HG03442 (cell line): ENCODE results near the gene TRIM31.

Source experiments
- ATAC-seq: cut with Tn5 transposase; IDR thresholded peaks from one replicate; pipeline ENCODE4 v1.9.1; 2021; ENCODE audit warnings: mild to moderate bottlenecking, moderate library complexity; ENCODE audit not compliant: unreplicated experiment

The TRIM31 gene

GRCh38 chr6:30113003-30113759, at the start of gene TRIM31:
TRIM31 (minus strand) TSS chr6:30113090; CDS start chr6:30112805, 285 bp downstream.
- no peak for ATAC-seq

- ATAC-seq: no peak
Measured at GRCh38 chr6:30162265-30163089, 49.6 kb upstream of the TRIM31 start.

- ATAC-seq: no peak
Measured at GRCh38 chr6:30160785-30161531, 48.1 kb upstream of the TRIM31 start, which contains the start of gene TRIM10. TRIM10 (minus strand) TSS chr6:30161211; CDS start chr6:30160858, 353 bp downstream.

GRCh38 chr6:30160008-30160784, 47.3 kb upstream of the TRIM31 start:
- ATAC-seq: no peak

- no peak for ATAC-seq
Measured at GRCh38 chr6:30158475-30159040, 45.7 kb upstream of the TRIM31 start.

- ATAC-seq: no peak
Measured at GRCh38 chr6:30157999-30158398, 45.1 kb upstream of the TRIM31 start.

- ATAC-seq: no peak
Measured at GRCh38 chr6:30157581-30157980, 44.7 kb upstream of the TRIM31 start.

- no peak for ATAC-seq
Measured at GRCh38 chr6:30156774-30157173, 43.9 kb upstream of the TRIM31 start.

- no peak for ATAC-seq
Measured at GRCh38 chr6:30156262-30156599, 43.3 kb upstream of the TRIM31 start.

- no peak for ATAC-seq
Measured at GRCh38 chr6:30155520-30156261, 42.8 kb upstream of the TRIM31 start.

GRCh38 chr6:30154709-30155519, 42.0 kb upstream of the TRIM31 start:
- no peak for ATAC-seq

- no peak for ATAC-seq
Measured at GRCh38 chr6:30154061-30154460, 41.2 kb upstream of the TRIM31 start.

- no peak for ATAC-seq
Measured at GRCh38 chr6:30152910-30153610, 40.2 kb upstream of the TRIM31 start.

- ATAC-seq: no peak
Measured at GRCh38 chr6:30152016-30152673, 39.3 kb upstream of the TRIM31 start.

- ATAC-seq: no peak
Measured at GRCh38 chr6:30151580-30151979, 38.7 kb upstream of the TRIM31 start.

- no peak for ATAC-seq
Measured at GRCh38 chr6:30150671-30151395, 37.9 kb upstream of the TRIM31 start.
